ENCODE results near the gene ADK. TPM values are rescaled to one million over a fixed set of nuclear protein-coding genes. Genes with fewer than 3 reads are reported as not detected.
A peak's percentile ranks its signal among the peaks of the same experiment; 100 is the strongest.

Gene ADK
- total and polyA plus RNA-seq, 2 donors (not counting 3 experiments of a cell fraction or from before 2014, with no cell fraction given), result 11.7 to 46.5 TPM

GRCh38 chr10:74244097-74244685 lies 93.2 kb downstream of the ADK start:
- TF ChIP-seq FOS (IDR thresholded peaks at IDR 0.05; ENCODE audit: borderline replicate concordance, insufficient read depth, low read length) (no peak), POLR2AphosphoS5 (IDR thresholded peaks at IDR 0.05; ENCODE audit: insufficient read depth, low read depth, low read length) (no peak), MAX (IDR thresholded peaks at IDR 0.05; ENCODE audit: insufficient read depth, insufficient read length) (no peak), CTCF (IDR thresholded peaks at IDR 0.05; ENCODE audit: extremely low read depth in 1 of 2, insufficient read depth in 1 of 2, low read depth in 1 of 2, low read length in 2 of 2) (peak; percentile 7 to 26)
- no peaks in the 10 kb centered on the region for H3K9me3 ChIP-seq (replicated peaks; ENCODE audit: control insufficient read depth, insufficient read depth, low read length)
- no peaks in the 10 kb centered on the region for H4K20me1 ChIP-seq (replicated peaks; ENCODE audit: control insufficient read depth, extremely low read depth, insufficient read depth, low read length)
- no peaks in the 10 kb centered on the region for H3K27me3 ChIP-seq (ENCODE audit: control insufficient read depth in 2 of 2, insufficient read depth in 2 of 2, low read length in 2 of 2)
- H2AFZ ChIP-seq (ENCODE audit: low read depth, low read length), result no peak overlapping the region
- H3K27ac ChIP-seq (ENCODE audit: insufficient read depth, low read depth, low read length), result no peak overlapping the region
- H3K9ac ChIP-seq (replicated peaks; ENCODE audit: extremely low read depth, insufficient read depth, low read length), result no peak overlapping the region
- BruUV-seq (replicated peaks), result no TSS peak
- dilution Hi-C loops (cut with MboI; ENCODE audit: extremely low pct_ligation_motif_present, low sequenced_read_pairs) (no loop called here), intact Hi-C loops (cut with micrococcal nuclease) (loop anchor here (1.0 kb wide), 3 partner anchors 778 to 992 kb away; no protein-coding TSS in a partner anchor)
- ChIA-PET POLR2A (no interaction called here), CTCF (interaction anchor here (0.6 to 4.5 kb wide), 42 partner anchors 9 to 994 kb away, joined by 3 to 124 read pairs (median 3); partner anchors contain the start of genes COMTD1 and VDAC2)
- H3K4me3 ChIP-seq (replicated peaks in 1 of 3; ENCODE audit: insufficient read depth in 1 of 3, low read depth in 1 of 3, low read length in 3 of 3), result no peak overlapping the region
- FAIRE-seq, result peak; percentile 26
- H3K79me2 ChIP-seq (ENCODE audit: control insufficient read depth, insufficient read depth, low read length), result peaks cover 43% of the 10 kb centered on the region
- peak; percentile 75 for DNase-seq (ENCODE audit: low read depth, low spot score)
- peaks cover 3% of the 10 kb centered on the region for H3K4me1 ChIP-seq (ENCODE audit: control insufficient read depth, extremely low read depth, insufficient read depth, low read length)
- peaks cover 0 to 3% of the 10 kb centered on the region in 2 experiments for H3K36me3 ChIP-seq (ENCODE audit: control insufficient read depth in 2 of 2, extremely low read depth in 1 of 2, insufficient read depth in 2 of 2, low read length in 2 of 2)
- H3K9me1 ChIP-seq (replicated peaks; ENCODE audit: control insufficient read depth, extremely low read depth, insufficient read depth, low read length), result no peaks in the 10 kb centered on the region
- H3K4me2 ChIP-seq (ENCODE audit: insufficient read depth, low read length), result no peak overlapping the region

Data from endothelial cell of umbilical vein (primary cell).